HG02798 (cell line): Measurements from ENCODE around the gene LRTM2.

ENCODE experiments used
- ATAC-seq: cut with Tn5 transposase; IDR thresholded peaks from one replicate; pipeline ENCODE4 v1.9.1; 2021; ENCODE audit warnings: mild to moderate bottlenecking; ENCODE audit not compliant: unreplicated experiment, poor library complexity

LRTM2 gene

GRCh38 chr12:1827826-1828805, 7.8 kb downstream of the LRTM2 start:
- ATAC-seq = no peak

- ATAC-seq = no peak
These were observed 8.5 kb downstream of the LRTM2 start for GRCh38 chr12:1828856-1829255.

DNA sequence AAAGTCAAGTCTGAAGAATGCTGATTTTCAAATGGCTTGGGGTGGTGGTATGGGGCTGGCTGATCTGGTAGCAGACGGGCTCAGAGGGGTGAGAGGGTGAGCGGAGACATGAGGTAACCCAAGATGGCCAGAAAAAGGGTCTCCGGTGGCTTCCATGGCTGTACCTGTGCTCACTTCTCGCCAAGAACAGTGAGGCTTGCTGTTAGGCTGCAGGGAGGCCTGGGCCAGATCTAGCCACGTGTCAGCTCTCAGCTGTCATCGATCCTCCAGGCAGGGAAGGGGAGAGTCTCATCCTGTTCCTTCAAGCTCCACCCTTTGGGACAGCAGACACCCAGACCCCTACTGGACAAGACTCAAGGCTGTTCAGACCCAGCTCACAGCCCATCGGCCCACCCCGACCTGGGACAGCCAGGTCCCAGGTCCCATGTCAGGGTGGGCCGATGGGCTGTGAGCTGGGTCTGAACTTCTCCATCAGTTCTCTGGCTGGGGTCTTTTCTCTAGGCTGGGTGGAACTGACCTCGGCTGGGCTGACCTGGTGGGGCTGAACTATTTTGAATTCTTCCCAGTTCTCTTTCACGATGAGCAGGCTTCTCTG, 9.0 kb downstream of the LRTM2 start:
- ATAC-seq = no peak

DNA sequence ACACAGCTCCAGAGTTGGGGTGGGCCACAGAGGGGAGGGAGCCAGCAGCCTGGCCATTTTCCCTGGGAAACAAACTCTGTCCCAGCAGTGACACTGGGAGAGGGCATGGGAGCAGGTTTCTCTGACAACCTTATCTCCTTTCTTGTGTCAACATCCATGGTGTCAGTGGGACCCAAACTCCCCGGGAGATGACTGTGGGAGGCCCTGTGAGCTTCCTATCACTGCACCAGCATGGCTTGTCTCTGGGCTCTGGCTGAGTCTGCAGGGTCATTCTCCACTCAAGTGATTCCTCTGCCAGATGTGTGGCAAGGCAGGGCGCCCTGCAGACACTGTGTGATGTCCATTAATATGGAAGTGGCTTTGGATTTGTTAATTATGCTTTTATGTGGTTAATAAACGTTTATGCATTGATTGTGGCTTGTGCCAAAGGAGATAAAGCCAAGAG, 10.1 kb downstream of the LRTM2 start:
- ATAC-seq = no peak

DNA sequence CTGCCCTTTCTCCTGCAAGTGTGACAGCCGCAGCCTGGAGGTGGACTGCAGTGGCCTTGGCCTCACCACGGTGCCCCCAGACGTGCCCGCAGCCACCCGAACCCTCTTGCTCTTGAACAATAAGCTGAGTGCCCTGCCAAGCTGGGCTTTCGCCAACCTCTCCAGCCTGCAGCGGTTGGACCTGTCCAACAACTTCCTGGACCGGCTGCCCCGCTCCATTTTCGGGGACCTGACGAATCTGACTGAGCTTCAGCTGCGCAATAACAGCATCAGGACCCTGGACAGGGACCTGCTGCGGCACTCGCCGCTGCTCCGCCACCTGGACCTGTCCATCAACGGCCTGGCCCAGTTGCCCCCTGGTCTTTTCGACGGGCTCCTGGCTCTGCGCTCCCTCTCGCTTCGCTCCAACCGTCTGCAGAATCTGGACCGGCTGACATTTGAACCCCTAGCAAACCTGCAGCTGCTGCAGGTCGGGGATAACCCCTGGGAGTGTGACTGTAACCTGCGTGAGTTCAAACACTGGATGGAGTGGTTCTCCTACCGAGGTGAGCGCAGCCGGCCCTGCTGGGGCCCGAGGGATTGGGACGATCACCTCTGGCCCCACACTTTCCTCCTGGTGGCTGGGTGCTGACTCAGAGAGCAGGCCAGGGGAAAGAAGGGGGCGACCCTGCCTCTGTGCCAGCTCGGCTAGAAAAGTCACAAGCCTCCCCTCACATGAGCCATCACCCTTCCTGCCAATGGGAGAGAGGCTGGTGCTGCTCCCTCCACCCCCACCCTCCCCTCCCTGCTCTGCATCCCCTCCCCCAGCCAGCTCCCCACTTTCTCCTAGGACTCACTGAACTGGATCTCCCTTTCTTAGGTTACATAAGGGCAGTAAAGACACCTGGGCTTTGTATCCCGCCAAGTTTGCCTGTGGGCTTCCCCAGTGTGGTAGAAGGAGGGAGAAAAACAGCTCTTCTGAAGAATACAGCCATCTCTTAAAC, 10.9 kb downstream of the LRTM2 start:
- no peak for ATAC-seq

- no peak for ATAC-seq
These were observed 12.6 kb downstream of the LRTM2 start for GRCh38 chr12:1832801-1833595.

- no peak for ATAC-seq
These were observed 13.2 kb downstream of the LRTM2 start for GRCh38 chr12:1833596-1834028.

DNA sequence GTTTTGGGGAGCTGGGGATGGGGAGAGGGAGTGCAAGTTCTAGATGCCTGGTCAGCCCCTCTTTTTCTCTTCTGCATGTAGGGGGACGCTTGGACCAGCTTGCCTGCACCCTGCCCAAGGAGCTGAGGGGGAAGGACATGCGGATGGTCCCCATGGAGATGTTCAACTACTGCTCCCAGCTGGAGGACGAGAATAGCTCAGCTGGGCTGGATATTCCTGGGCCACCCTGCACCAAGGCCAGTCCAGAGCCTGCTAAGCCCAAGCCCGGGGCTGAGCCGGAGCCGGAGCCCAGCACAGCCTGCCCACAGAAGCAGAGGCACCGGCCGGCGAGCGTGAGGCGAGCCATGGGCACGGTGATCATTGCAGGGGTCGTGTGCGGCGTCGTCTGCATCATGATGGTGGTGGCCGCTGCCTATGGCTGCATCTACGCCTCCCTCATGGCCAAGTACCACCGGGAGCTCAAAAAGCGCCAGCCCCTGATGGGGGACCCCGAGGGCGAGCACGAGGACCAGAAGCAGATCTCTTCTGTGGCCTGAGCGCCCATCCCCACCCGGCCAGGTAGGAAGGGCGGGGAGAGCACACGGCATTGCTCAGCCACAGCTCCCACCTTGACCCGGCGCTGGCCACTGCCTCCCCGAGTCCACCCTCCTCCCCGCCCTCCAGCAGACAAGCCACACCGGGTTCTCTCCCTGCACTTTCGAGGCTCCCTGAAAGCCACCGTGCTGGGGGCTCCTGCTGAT, 14.0 kb downstream of the LRTM2 start:
- ATAC-seq = no peak

DNA sequence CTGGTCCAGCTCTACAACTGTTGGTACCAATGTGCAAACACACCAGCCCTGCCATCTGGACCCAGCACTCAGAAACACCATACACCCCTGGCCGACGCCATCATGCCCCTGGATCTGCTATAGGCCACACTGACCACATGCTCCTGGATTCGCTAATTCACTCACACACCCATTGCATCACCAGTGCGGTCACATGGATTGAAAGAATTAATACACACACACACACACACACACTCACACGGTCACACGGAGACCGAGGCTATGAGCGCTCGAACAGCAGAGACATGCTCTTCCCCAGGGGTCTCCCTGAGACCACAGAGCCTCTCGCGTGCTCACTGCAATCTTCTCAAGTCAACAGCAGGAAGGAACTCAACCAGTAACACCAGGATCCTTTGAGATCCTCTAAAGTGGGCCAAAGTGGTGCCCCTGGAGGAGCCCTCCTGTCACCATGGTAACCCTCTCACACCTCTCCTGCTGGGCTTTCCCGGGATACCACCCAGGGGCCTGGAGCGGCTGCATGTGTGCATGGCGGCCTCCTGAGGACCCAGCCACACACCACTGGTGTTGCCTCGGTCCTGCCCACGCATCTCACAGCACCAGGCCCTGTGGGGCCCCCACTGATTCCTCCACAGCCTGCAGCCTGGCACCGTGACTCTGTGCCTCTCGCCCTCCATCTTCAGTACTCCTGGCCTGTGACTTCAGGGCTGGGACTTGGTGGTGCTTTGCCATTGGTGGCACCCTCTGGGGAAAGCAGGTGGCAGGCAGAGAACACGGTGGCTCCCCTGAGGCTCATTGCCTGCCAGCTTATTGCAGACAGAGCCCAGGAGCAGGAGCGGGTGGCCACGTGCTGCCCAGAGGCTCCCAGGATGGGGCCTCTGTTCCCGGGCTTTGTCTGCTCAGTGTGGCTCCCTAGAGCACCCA, 15.1 kb downstream of the LRTM2 start:
- no peak for ATAC-seq

GRCh38 chr12:1836241-1836803, 16.0 kb downstream of the LRTM2 start:
- no peak for ATAC-seq

- no peak for ATAC-seq
These were observed 16.6 kb downstream of the LRTM2 start for GRCh38 chr12:1836854-1837421.

DNA sequence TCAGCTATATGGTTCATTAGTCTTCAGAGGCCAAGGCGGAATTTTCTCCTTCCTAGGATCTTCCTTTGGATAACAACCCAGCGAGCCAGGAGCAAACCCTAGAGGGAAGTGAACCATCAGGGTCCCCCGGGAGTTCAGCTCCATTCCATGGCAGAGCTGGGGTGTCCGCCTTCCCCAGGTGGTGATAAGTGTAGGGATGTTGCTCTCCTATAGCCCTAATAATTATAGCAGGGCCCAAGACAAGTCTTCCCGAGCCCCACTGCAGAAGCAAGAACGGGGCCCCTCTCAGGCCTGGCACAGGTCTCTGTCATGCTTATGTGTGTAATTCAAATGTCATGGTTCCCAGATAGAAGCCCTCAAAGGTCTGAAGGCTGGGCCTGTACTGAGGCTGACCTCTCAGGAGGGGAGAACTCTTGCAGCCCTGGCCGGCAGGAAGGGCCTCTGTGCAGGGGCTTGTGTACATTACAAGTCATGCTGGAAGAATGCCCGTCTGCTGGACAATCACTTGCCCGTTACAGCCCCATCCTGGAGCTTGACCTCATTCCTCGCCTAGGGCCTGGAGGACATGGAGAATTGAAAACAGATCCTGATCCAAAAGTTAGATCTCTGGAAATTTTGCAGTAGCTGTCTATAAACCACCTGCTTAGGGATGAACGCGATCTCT, 17.3 kb downstream of the LRTM2 start:
- ATAC-seq = no peak

DNA sequence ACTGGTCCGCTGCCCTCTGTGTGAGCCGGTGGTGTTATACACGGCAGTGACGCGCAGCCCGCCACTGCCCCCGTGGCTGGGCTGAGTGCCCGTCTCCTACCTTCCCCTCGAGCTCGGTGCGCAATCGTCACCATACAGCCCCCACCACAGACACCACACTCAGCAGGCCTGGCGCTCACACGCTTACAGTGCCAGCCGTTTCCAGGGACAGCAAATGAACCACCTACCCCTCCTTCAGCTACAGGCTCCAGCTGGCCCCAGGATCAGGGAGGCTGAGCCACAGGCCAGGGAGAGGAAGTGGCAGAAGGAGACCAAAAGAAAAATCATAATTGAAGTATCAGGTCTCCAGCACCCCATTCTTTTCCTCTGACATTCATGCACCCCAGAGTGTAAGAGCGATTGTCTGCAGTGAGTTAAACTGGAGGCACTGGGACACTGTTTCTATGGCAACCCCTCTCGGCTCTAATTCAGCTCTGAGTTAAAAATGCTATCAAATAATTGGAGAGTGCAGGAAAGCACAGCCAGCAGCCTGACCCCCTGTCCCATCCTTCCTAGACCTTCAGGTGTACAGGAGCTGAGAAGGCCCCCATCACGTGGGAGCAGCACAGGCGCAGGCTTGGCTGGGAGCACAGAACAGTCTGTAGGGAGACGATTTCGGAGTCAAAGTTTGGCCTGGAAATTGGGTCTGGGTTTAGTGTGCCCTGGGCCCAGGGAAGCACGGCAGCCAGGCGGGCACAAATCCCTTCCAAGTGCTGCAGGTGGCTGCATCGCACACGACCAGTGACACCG, 18.0 kb downstream of the LRTM2 start:
- ATAC-seq = no peak

DNA sequence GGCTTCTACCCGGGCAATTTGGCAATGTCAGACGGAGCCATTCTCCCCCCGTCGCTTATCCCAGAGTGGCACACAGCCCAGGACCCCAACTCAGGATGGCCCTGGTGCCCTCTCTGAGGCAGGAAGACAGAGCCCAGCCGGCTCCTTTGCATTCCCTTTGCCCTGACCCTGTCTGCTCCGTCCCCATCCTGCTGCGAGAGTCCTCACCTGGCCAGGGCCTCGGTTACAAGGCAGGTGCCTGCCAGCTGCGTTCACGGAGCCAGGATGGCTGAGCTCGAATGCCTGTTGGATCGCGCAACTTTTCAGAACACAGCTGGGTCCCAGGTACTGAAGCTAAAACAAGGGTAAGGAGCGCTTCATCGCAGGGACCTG, 18.6 kb downstream of the LRTM2 start:
- no peak for ATAC-seq

- ATAC-seq = no peak
These were observed 19.1 kb downstream of the LRTM2 start for GRCh38 chr12:1839464-1839863.
